ENCODE measurements around the gene TSPAN33.

DNA sequence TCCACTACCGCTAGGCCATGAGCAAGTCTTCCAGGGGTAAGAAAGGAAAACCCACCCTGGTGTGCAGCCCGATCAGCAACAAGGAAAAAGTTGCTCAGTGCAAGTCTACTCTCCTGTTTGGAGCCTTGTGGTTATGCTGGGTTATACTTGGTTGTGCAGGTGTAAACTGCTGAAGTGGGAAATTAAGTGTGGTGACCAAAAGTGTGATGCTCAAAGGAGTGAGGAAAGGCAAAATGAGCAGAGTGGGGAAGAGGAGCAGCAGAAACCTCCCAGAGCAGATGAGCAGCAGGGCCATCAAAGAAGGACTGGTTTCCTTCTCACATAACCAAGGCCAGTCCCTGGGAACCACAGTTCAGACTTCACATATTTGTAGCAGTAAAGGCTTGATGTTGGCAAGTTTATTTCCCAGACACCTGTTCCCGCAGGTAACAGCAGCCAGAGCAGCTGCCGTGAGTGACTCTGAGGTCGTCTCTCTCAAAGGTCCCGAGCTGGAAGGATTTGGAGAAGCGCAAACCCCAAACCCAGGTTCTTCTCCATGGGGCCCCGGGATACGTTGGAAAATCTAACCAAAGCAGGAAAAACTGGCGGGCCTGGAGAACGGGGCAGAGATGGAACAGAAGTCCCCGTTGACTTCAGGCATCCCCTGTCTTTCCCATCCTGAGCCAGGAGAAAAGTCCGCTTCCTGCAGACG lies 43.3 kb downstream of the TSPAN33 start:
- no peak for TF ChIP-seq POLR2A (IDR thresholded peaks at IDR 0.05)
- TF ChIP-seq EP300 (IDR thresholded peaks at IDR 0.05) = no peak
- TF ChIP-seq, protein P1, sequence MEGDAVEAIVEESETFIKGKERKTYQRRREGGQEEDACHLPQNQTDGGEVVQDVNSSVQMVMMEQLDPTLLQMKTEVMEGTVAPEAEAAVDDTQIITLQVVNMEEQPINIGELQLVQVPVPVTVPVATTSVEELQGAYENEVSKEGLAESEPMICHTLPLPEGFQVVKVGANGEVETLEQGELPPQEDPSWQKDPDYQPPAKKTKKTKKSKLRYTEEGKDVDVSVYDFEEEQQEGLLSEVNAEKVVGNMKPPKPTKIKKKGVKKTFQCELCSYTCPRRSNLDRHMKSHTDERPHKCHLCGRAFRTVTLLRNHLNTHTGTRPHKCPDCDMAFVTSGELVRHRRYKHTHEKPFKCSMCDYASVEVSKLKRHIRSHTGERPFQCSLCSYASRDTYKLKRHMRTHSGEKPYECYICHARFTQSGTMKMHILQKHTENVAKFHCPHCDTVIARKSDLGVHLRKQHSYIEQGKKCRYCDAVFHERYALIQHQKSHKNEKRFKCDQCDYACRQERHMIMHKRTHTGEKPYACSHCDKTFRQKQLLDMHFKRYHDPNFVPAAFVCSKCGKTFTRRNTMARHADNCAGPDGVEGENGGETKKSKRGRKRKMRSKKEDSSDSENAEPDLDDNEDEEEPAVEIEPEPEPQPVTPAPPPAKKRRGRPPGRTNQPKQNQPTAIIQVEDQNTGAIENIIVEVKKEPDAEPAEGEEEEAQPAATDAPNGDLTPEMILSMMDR (IDR thresholded peaks at IDR 0.05) = no peak
